ENCODE results near the gene CHD5. TPM values are rescaled to one million over a fixed set of nuclear protein-coding genes. Genes with fewer than 3 reads are reported as not detected.

Gene CHD5
- total RNA-seq, 1 experiment from 2014 or later: 6.1 TPM

- ChIA-PET POLR2A (no interaction called here), RAD21 (ENCODE audit: low non-redundant PET in 1 of 2, low total read pairs in 2 of 2, uncharacterized antibody in 2 of 2, unreplicated experiment in 2 of 2) (no interaction called here), CTCF (no interaction called here)
- peaks cover 13 to 26% of the 10 kb centered on the region in 2 experiments for H3K4me1 ChIP-seq (ENCODE audit: control insufficient read depth in 1 of 2, insufficient read depth in 2 of 2, low read length in 2 of 2)
- H3K79me2 ChIP-seq (ENCODE audit: insufficient read depth, low read length): no peaks in the 10 kb centered on the region
- intact Hi-C loops (cut with micrococcal nuclease): no loop called here
- no peak overlapping the region for H2AFZ ChIP-seq (ENCODE audit: low read depth, low read length, poor library complexity, severe bottlenecking)
- DNase-seq (ENCODE audit: low read depth, low spot score) (no peak), ATAC-seq (no peak)
- no peaks in the 10 kb centered on the region for H3K9me2 ChIP-seq (ENCODE audit: insufficient read depth)
- H3K4me3 ChIP-seq (replicated peaks in 1 of 2; ENCODE audit: low read depth in 1 of 2, low read length in 2 of 2): no peak overlapping the region
- no peaks in the 10 kb centered on the region for H4K20me1 ChIP-seq (ENCODE audit: insufficient read depth)
- H3K27me3 ChIP-seq (ENCODE audit: insufficient read depth, low read length): no peaks in the 10 kb centered on the region
- BruUV-seq (replicated peaks): no TSS peak
- H3K4me2 ChIP-seq (ENCODE audit: low read length): no peak overlapping the region
- H3K9me3 ChIP-seq (ENCODE audit: control insufficient read depth in 1 of 2, insufficient read depth in 1 of 2, low read depth in 1 of 2, low read length in 2 of 2): no peaks in the 10 kb centered on the region
- TF ChIP-seq POLR2AphosphoS5 (IDR thresholded peaks at IDR 0.05; ENCODE audit: low read depth, low read length): no peak
- no peak for TF ChIP-seq POLR2A (IDR thresholded peaks at IDR 0.05; ENCODE audit: borderline replicate concordance, extremely low read depth, insufficient read depth, insufficient read length)
- TF ChIP-seq JUND (IDR thresholded peaks at IDR 0.05): no peak
- TF ChIP-seq CTCF (IDR thresholded peaks at IDR 0.05 in 2 of 3, conservative IDR thresholded peaks at IDR 0.05 in 1 of 3; ENCODE audit: borderline replicate concordance in 1 of 3, insufficient read depth in 1 of 3, low read depth in 2 of 3, low read length in 2 of 3): no peak
- no peak for TF ChIP-seq SIN3A (IDR thresholded peaks at IDR 0.05; ENCODE audit: low read depth)
- no peak for TF ChIP-seq ZBTB33 (IDR thresholded peaks at IDR 0.05; ENCODE audit: extremely low read depth, insufficient replicate concordance, low read length)
- TF ChIP-seq ELF1 (IDR thresholded peaks at IDR 0.05; ENCODE audit: borderline replicate concordance, low read depth): no peak
- no peak for TF ChIP-seq TCF7L2 (IDR thresholded peaks at IDR 0.05; ENCODE audit: borderline replicate concordance, extremely low read depth, insufficient read depth, insufficient read length)
- TF ChIP-seq CBX3 (IDR thresholded peaks at IDR 0.05; ENCODE audit: low read depth): no peak
- no peak for TF ChIP-seq MAX (IDR thresholded peaks at IDR 0.05)
- TF ChIP-seq FOSL1 (IDR thresholded peaks at IDR 0.05; ENCODE audit: low read depth): no peak
- TF ChIP-seq SP1 (IDR thresholded peaks at IDR 0.05; ENCODE audit: low read depth): no peak
- TF ChIP-seq ATF3 (IDR thresholded peaks at IDR 0.05): no peak
- no peak for TF ChIP-seq EZH2 (IDR thresholded peaks at IDR 0.05)
- no peak for TF ChIP-seq REST (IDR thresholded peaks at IDR 0.05; ENCODE audit: low read depth)
- TF ChIP-seq EGR1 (IDR thresholded peaks at IDR 0.05; ENCODE audit: low read depth): no peak
- TF ChIP-seq RAD21 (IDR thresholded peaks at IDR 0.05; ENCODE audit: low read depth): no peak
- TF ChIP-seq ZFX (IDR thresholded peaks at IDR 0.05): no peak
- no peak for TF ChIP-seq SRF (IDR thresholded peaks at IDR 0.05; ENCODE audit: low read depth)
- H3K9ac ChIP-seq (ENCODE audit: low read length): no peak overlapping the region
- H3K36me3 ChIP-seq (ENCODE audit: control insufficient read depth in 1 of 2, insufficient read depth in 2 of 2, low read length in 2 of 2): no peaks in the 10 kb centered on the region
- no peak overlapping the region for H3K27ac ChIP-seq (ENCODE audit: low read depth, low read length)
Measured at GRCh38 chr1:6152181-6152580, 27.9 kb downstream of the CHD5 start.
